Trophoblast cell (in vitro differentiated cells and primary cell): ENCODE results near the gene PCNX1.
A peak's percentile ranks its signal among the peaks of the same experiment; 100 is the strongest.

Experiments used
- DNase-seq, 2 donors: peaks; one replicate each; pipeline ENCODE4 v3.0.0-alpha.2; 2016
- H2AFZ ChIP-seq: 2 replicates; pipeline ENCODE4 v1.6.1; 2013; ENCODE audit warnings: low read length, moderate library complexity, mild to moderate bottlenecking; ENCODE audit not compliant: insufficient read depth, poor library complexity
- H2AK5ac ChIP-seq: 2 replicates; pipeline ENCODE4 v1.6.1; 2013; ENCODE audit warnings: mild to moderate bottlenecking, low read length
- H2BK120ac ChIP-seq: 2 replicates; pipeline ENCODE4 v1.6.1; 2013; ENCODE audit warnings: low read length, mild to moderate bottlenecking, moderate library complexity; ENCODE audit not compliant: insufficient read depth, poor library complexity
- H2BK12ac ChIP-seq: 2 replicates; pipeline ENCODE4 v1.6.1; 2013; ENCODE audit warnings: mild to moderate bottlenecking, low read length, moderate library complexity
- H2BK5ac ChIP-seq: 2 replicates; pipeline ENCODE4 v1.6.1; 2013; ENCODE audit warnings: low read length, low read depth, moderate library complexity, mild to moderate bottlenecking; ENCODE audit not compliant: poor library complexity
- H3K14ac ChIP-seq: 2 replicates; pipeline ENCODE4 v1.6.1; 2013; ENCODE audit warnings: mild to moderate bottlenecking, low read length
- H3K18ac ChIP-seq: 2 replicates; pipeline ENCODE4 v1.6.1; 2013; ENCODE audit warnings: mild to moderate bottlenecking, low read length
- H3K23ac ChIP-seq: 2 replicates; pipeline ENCODE4 v1.6.1; 2013; ENCODE audit warnings: low read length
- H3K27ac ChIP-seq: 2 replicates; pipeline ENCODE4 v1.5.1; 2013; ENCODE audit warnings: low read depth, mild to moderate bottlenecking, inconsistent platforms, low read length, moderate library complexity
- H3K27me3 ChIP-seq: 2 replicates; pipeline ENCODE4 v1.6.1; 2013; ENCODE audit warnings: inconsistent platforms, mild to moderate bottlenecking, low read length, moderate library complexity; ENCODE audit not compliant: insufficient read depth
- H3K36me3 ChIP-seq, 2 experiments: 1 replicate in 1 of 2; 2 replicates in 1 of 2; pipeline ENCODE4 v1.6.1; 2013; ENCODE audit warnings: low read length in 2 of 2, mild to moderate bottlenecking in 2 of 2, moderate library complexity in 1 of 2; ENCODE audit not compliant: insufficient read depth in 2 of 2, control insufficient read depth in 1 of 2
- H3K4ac ChIP-seq: 2 replicates; pipeline ENCODE4 v1.6.1; 2013; ENCODE audit warnings: low read depth, mild to moderate bottlenecking, low read length, moderate library complexity
- H3K4me1 ChIP-seq, 2 experiments: 1 replicate in 1 of 2; 2 replicates in 1 of 2; pipeline ENCODE4 v1.6.1; 2013; ENCODE audit warnings: low read length in 2 of 2, mild to moderate bottlenecking in 2 of 2, moderate library complexity in 1 of 2; ENCODE audit not compliant: insufficient read depth in 2 of 2, control insufficient read depth in 1 of 2
- H3K4me2 ChIP-seq: 2 replicates; pipeline ENCODE4 v1.6.1; 2013; ENCODE audit warnings: inconsistent platforms, mild to moderate bottlenecking, low read length, moderate library complexity
- H3K4me3 ChIP-seq: 2 replicates; pipeline ENCODE4 v1.5.1; 2013; ENCODE audit warnings: mild to moderate bottlenecking, low read depth, low read length, inconsistent platforms
- H3K79me1 ChIP-seq: one replicate; pipeline ENCODE4 v1.6.1; 2013; ENCODE audit warnings: low read length
- H3K79me2 ChIP-seq: 2 replicates; pipeline ENCODE4 v1.6.1; 2013; ENCODE audit warnings: low read length, mild to moderate bottlenecking; ENCODE audit not compliant: control insufficient read depth, insufficient read depth, poor library complexity
- H3K9ac ChIP-seq: 2 replicates; pipeline ENCODE4 v1.6.1; 2013; ENCODE audit warnings: mild to moderate bottlenecking, low read length
- H3K9me3 ChIP-seq: 2 replicates; pipeline ENCODE4 v1.6.1; 2013; ENCODE audit warnings: low read depth, mild to moderate bottlenecking, control low read depth, inconsistent platforms, low read length; ENCODE audit not compliant: insufficient read depth
- H4K12ac ChIP-seq: 2 replicates; pipeline ENCODE4 v1.6.1; 2013; ENCODE audit warnings: low read depth, mild to moderate bottlenecking, low read length, moderate library complexity
- H4K8ac ChIP-seq: 2 replicates; pipeline ENCODE4 v1.6.1; 2013; ENCODE audit warnings: low read depth, mild to moderate bottlenecking, low read length, moderate library complexity
- H4K91ac ChIP-seq: one replicate; pipeline ENCODE4 v1.6.1; 2013; ENCODE audit warnings: low read depth, mild to moderate bottlenecking, low read length, moderate library complexity
- WGBS: extraction: QIAGEN DNeasy Blood & Tissue Kit; methylation state at CpG from one replicate; pipeline ENCODE4 v1.1.7; 2013; ENCODE audit warnings: missing lambda C conversion rate; ENCODE audit not compliant: insufficient read length, insufficient coverage; ENCODE audit errors: extremely low coverage; 5-methylcytosine and 5-hydroxymethylcytosine counted together

The PCNX1 gene

GRCh38 chr14:71115821-71116567 is 208.7 kb downstream of the PCNX1 start:
- Histone ChIP-seq H3K4ac (no peak overlapping the region), H3K4me2 (no peak overlapping the region), H3K23ac (no peak overlapping the region), H4K8ac (no peak overlapping the region), H2BK5ac (no peak overlapping the region), H4K91ac (no peak overlapping the region), H2BK120ac (no peak overlapping the region), H3K4me3 (no peak overlapping the region), H3K79me1 (peaks cover 5% of the 10 kb centered on the region), H3K18ac (no peak overlapping the region), H2AK5ac (no peak overlapping the region), H3K9ac (no peak overlapping the region), H3K36me3 (no peaks in the 10 kb centered on the region), H3K14ac (no peak overlapping the region), H2AFZ (no peak overlapping the region), H3K27me3 (no peaks in the 10 kb centered on the region), H3K27ac (no peak overlapping the region), H3K4me1 (peaks cover 3 to 9% of the 10 kb centered on the region in 2 experiments), H3K79me2 (no peaks in the 10 kb centered on the region), H3K9me3 (no peaks in the 10 kb centered on the region), H2BK12ac (no peak overlapping the region), H4K12ac (no peak overlapping the region)
- DNase-seq = no peak
- WGBS = no CpG with 5 or more reads among the region's 7 CpGs

- no peak overlapping the region for H3K9ac ChIP-seq
These were observed 209.4 kb downstream of the PCNX1 start for GRCh38 chr14:71116568-71117122.

GRCh38 chr14:71117839-71118743 is 210.8 kb downstream of the PCNX1 start:
- no peak overlapping the region for H2BK12ac ChIP-seq
- H3K27ac ChIP-seq = peak overlapping the region; percentile 92
- H3K14ac ChIP-seq = no peak overlapping the region
- no peak overlapping the region for H2BK120ac ChIP-seq
- no peak overlapping the region for H4K12ac ChIP-seq
- no peak overlapping the region for H2AK5ac ChIP-seq
- no peak overlapping the region for H4K91ac ChIP-seq
- peaks cover 5% of the 10 kb centered on the region for H3K9me3 ChIP-seq
- H3K18ac ChIP-seq = no peak overlapping the region
- H4K8ac ChIP-seq = no peak overlapping the region
- WGBS = no CpG with 5 or more reads among the region's 10 CpGs
- peak overlapping the region; percentile 53 for H2BK5ac ChIP-seq
- no peak overlapping the region for H3K23ac ChIP-seq
- H3K4me3 ChIP-seq = no peak overlapping the region
- DNase-seq = peak; percentile 62 to 88
- no peak overlapping the region for H3K4me2 ChIP-seq
- no peak overlapping the region for H3K9ac ChIP-seq
- peaks cover 5% of the 10 kb centered on the region for H3K79me1 ChIP-seq
- H3K4me1 ChIP-seq = peaks cover 3 to 9% of the 10 kb centered on the region in 2 experiments
- H3K27me3 ChIP-seq = no peaks in the 10 kb centered on the region
- no peaks in the 10 kb centered on the region for H3K79me2 ChIP-seq
- peaks cover 3% of the 10 kb centered on the region in 2 experiments for H3K36me3 ChIP-seq
- H2AFZ ChIP-seq = no peak overlapping the region
- H3K4ac ChIP-seq = no peak overlapping the region

More at GRCh38 chr14:71116568-71117122, 209.4 kb downstream of the PCNX1 start:
- Histone ChIP-seq H3K4me2 (no peak overlapping the region), H2BK5ac (no peak overlapping the region), H3K4ac (no peak overlapping the region), H4K12ac (no peak overlapping the region), H3K14ac (no peak overlapping the region), H3K27ac (no peak overlapping the region), H2BK12ac (no peak overlapping the region), H3K27me3 (no peaks in the 10 kb centered on the region), H2BK120ac (no peak overlapping the region), H2AFZ (no peak overlapping the region), H3K23ac (no peak overlapping the region), H3K4me1 (peaks cover 3 to 9% of the 10 kb centered on the region in 2 experiments), H3K18ac (no peak overlapping the region), H3K79me2 (no peaks in the 10 kb centered on the region), H3K36me3 (peaks cover 1 to 3% of the 10 kb centered on the region in 2 experiments), H3K79me1 (peaks cover 5% of the 10 kb centered on the region), H3K4me3 (no peak overlapping the region), H4K8ac (no peak overlapping the region), H4K91ac (no peak overlapping the region), H3K9me3 (peaks cover 4% of the 10 kb centered on the region), H2AK5ac (no peak overlapping the region)
- DNase-seq = no peak
- WGBS = no CpG with 5 or more reads among the region's 8 CpGs

GRCh38 chr14:71119075-71119474 is 211.8 kb downstream of the PCNX1 start:
- H3K23ac ChIP-seq = no peak overlapping the region
- no peak overlapping the region for H3K9ac ChIP-seq
- H3K18ac ChIP-seq = no peak overlapping the region
- H4K12ac ChIP-seq = no peak overlapping the region
- H2AFZ ChIP-seq = no peak overlapping the region
- H2BK12ac ChIP-seq = peak overlapping the region; percentile 21
- H4K8ac ChIP-seq = peak overlapping the region; percentile 35
- no CpG with 5 or more reads among the region's 1 CpG for WGBS
- peak overlapping the region; percentile 72 for H2BK5ac ChIP-seq
- no peaks in the 10 kb centered on the region for H3K79me2 ChIP-seq
- peak overlapping the region; percentile 39 for H4K91ac ChIP-seq
- H3K4me1 ChIP-seq = peaks cover 3 to 9% of the 10 kb centered on the region in 2 experiments
- peak; percentile 16 to 47 for DNase-seq
- H2AK5ac ChIP-seq = peak overlapping the region; percentile 23
- no peak overlapping the region for H3K4me2 ChIP-seq
- H3K27ac ChIP-seq = peak overlapping the region; percentile 92
- no peak overlapping the region for H3K4me3 ChIP-seq
- peak overlapping the region; percentile 30 for H2BK120ac ChIP-seq
- H3K36me3 ChIP-seq = peaks cover 3% of the 10 kb centered on the region in 2 experiments
- H3K9me3 ChIP-seq = peaks cover 11% of the 10 kb centered on the region
- H3K14ac ChIP-seq = peak overlapping the region; percentile 25
- no peaks in the 10 kb centered on the region for H3K27me3 ChIP-seq
- H3K79me1 ChIP-seq = peaks cover 5% of the 10 kb centered on the region
- H3K4ac ChIP-seq = no peak overlapping the region
